Activated CD8-positive, alpha-beta T cell treated with anti-CD3 and anti-CD28 coated beads, Interleukin-2, amount 10 ng/mL, durations not matched to agents 7 days and 5 days (primary cell): ENCODE data around the gene PRKAA2. TPM values are rescaled to one million over a fixed set of nuclear protein-coding genes. Genes with fewer than 3 reads are reported as not detected.

ENCODE experiments used
- ATAC-seq: fragments of 150-1000 bp; cut with Tn5 transposase; one replicate; pipeline ENCODE4 v1.10.0; 2021; ENCODE audit warnings: moderate library complexity
- CTCF ChIA-PET: fragments of 350-600 bp; sonication (Branson Sonifier 250); formaldehyde crosslinking; loops from one replicate; lab custom pipeline; 2021; ENCODE audit warnings: antibody characterized with exemption; lab: Charles Lee
- POLR2A ChIA-PET: fragments of 350-600 bp; sonication (Branson Sonifier 250); formaldehyde crosslinking; loops from one replicate; lab custom pipeline; 2021; ENCODE audit warnings: antibody characterized with exemption; lab: Charles Lee
- DNase-seq: peaks from one replicate; pipeline ENCODE4 v3.0.0-alpha.2; 2020
- H3K27ac Mint-ChIP-seq: one replicate; pipeline ENCODE4 v1.8.0; 2021; ENCODE audit warnings: mild to moderate bottlenecking, mixed read lengths
- H3K27me3 Mint-ChIP-seq: one replicate; pipeline ENCODE4 v1.8.0; 2021; ENCODE audit warnings: low read depth, mixed read lengths
- H3K36me3 Mint-ChIP-seq: one replicate; pipeline ENCODE4 v1.8.0; 2021; ENCODE audit warnings: low read depth, mixed read lengths
- H3K4me1 Mint-ChIP-seq: one replicate; pipeline ENCODE4 v1.8.0; 2021; ENCODE audit warnings: low read depth, mixed read lengths
- H3K4me3 Mint-ChIP-seq: one replicate; pipeline ENCODE4 v1.8.0; 2021; ENCODE audit warnings: mild to moderate bottlenecking, mixed read lengths
- H3K9me3 Mint-ChIP-seq: one replicate; pipeline ENCODE4 v1.8.0; 2022; ENCODE audit warnings: mixed read lengths; ENCODE audit not compliant: insufficient read depth
- total RNA-seq, 2 experiments: library from RNA; stranded (reverse); gene quantifications; one replicate each; pipeline ENCODE4 v1.2.3, GENCODE V29; 2021

PRKAA2 gene
- total RNA-seq, 2 experiments from 2014 or later, result not detected

GRCh38 chr1:56696663-56697062 lies 51.5 kb downstream of the PRKAA2 start:
- no peak overlapping the region for H3K4me3 Mint-ChIP-seq
- no peaks in the 10 kb centered on the region for H3K27me3 Mint-ChIP-seq
- DNase-seq (no peak), ATAC-seq (no peak)
- POLR2A ChIA-PET, result no interaction called here
- no peaks in the 10 kb centered on the region for H3K4me1 Mint-ChIP-seq
- CTCF ChIA-PET, result no interaction called here
- H3K27ac Mint-ChIP-seq, result no peak overlapping the region
- no peaks in the 10 kb centered on the region for H3K36me3 Mint-ChIP-seq
- H3K9me3 Mint-ChIP-seq, result no peaks in the 10 kb centered on the region

- H3K27me3 Mint-ChIP-seq, result peaks cover 5% of the 10 kb centered on the region
- POLR2A ChIA-PET, result no interaction called here
- DNase-seq (no peak), ATAC-seq (no peak)
- no peaks in the 10 kb centered on the region for H3K9me3 Mint-ChIP-seq
- no peaks in the 10 kb centered on the region for H3K36me3 Mint-ChIP-seq
- H3K4me3 Mint-ChIP-seq, result no peak overlapping the region
- H3K27ac Mint-ChIP-seq, result no peak overlapping the region
- CTCF ChIA-PET, result no interaction called here
- no peaks in the 10 kb centered on the region for H3K4me1 Mint-ChIP-seq
These were observed 58.6 kb downstream of the PRKAA2 start for GRCh38 chr1:56703747-56704146.

GRCh38 chr1:56707379-56707778 lies 62.3 kb downstream of the PRKAA2 start:
- no peak overlapping the region for H3K27ac Mint-ChIP-seq
- peaks cover 5% of the 10 kb centered on the region for H3K27me3 Mint-ChIP-seq
- H3K4me1 Mint-ChIP-seq, result no peaks in the 10 kb centered on the region
- POLR2A ChIA-PET, result no interaction called here
- CTCF ChIA-PET, result no interaction called here
- H3K4me3 Mint-ChIP-seq, result no peak overlapping the region
- H3K9me3 Mint-ChIP-seq, result no peaks in the 10 kb centered on the region
- DNase-seq, result no peak
- H3K36me3 Mint-ChIP-seq, result no peaks in the 10 kb centered on the region
- ATAC-seq, result no peak

GRCh38 chr1:56709269-56709880 lies 64.3 kb downstream of the PRKAA2 start:
- ATAC-seq, result no peak
- Mint-ChIP-seq H3K4me3 (no peak overlapping the region), H3K9me3 (no peaks in the 10 kb centered on the region), H3K27me3 (peaks cover 7% of the 10 kb centered on the region), H3K36me3 (no peaks in the 10 kb centered on the region), H3K4me1 (no peaks in the 10 kb centered on the region), H3K27ac (no peak overlapping the region)
- no peak for DNase-seq
- ChIA-PET CTCF (interaction anchor here (0.8 to 1.6 kb wide), 4 partner anchors 23 to 1429 kb away, joined by 3 to 5 read pairs (median 4); no protein-coding TSS in a partner anchor), POLR2A (no interaction called here)

GRCh38 chr1:56709995-56710394 lies 64.9 kb downstream of the PRKAA2 start:
- ATAC-seq (no peak), DNase-seq (no peak)
- no peaks in the 10 kb centered on the region for H3K4me1 Mint-ChIP-seq
- ChIA-PET CTCF (interaction anchor here (0.8 to 1.6 kb wide), 4 partner anchors 22 to 1430 kb away, joined by 3 to 5 read pairs (median 4); no protein-coding TSS in a partner anchor), POLR2A (no interaction called here)
- no peak overlapping the region for H3K4me3 Mint-ChIP-seq
- peaks cover 7% of the 10 kb centered on the region for H3K27me3 Mint-ChIP-seq
- H3K27ac Mint-ChIP-seq, result no peak overlapping the region
- no peaks in the 10 kb centered on the region for H3K9me3 Mint-ChIP-seq
- no peaks in the 10 kb centered on the region for H3K36me3 Mint-ChIP-seq

GRCh38 chr1:56710646-56711045 lies 65.5 kb downstream of the PRKAA2 start:
- DNase-seq (no peak), ATAC-seq (no peak)
- H3K4me1 Mint-ChIP-seq, result no peaks in the 10 kb centered on the region
- no peak overlapping the region for H3K27ac Mint-ChIP-seq
- ChIA-PET POLR2A (no interaction called here), CTCF (interaction anchor here (1.4 kb wide), 1 partner anchor 1426 kb away, joined by 3 read pairs; no protein-coding TSS in a partner anchor)
- H3K9me3 Mint-ChIP-seq, result no peaks in the 10 kb centered on the region
- H3K4me3 Mint-ChIP-seq, result no peak overlapping the region
- no peaks in the 10 kb centered on the region for H3K36me3 Mint-ChIP-seq
- H3K27me3 Mint-ChIP-seq, result peaks cover 7% of the 10 kb centered on the region

- ChIA-PET POLR2A (no interaction called here), CTCF (no interaction called here)
- Mint-ChIP-seq H3K27ac (no peak overlapping the region), H3K4me1 (no peaks in the 10 kb centered on the region), H3K27me3 (peaks cover 2% of the 10 kb centered on the region), H3K36me3 (no peaks in the 10 kb centered on the region), H3K4me3 (no peak overlapping the region), H3K9me3 (no peaks in the 10 kb centered on the region)
- ATAC-seq (no peak), DNase-seq (no peak)
These were observed 67.0 kb downstream of the PRKAA2 start for GRCh38 chr1:56712150-56712549.

- ChIA-PET POLR2A (no interaction called here), CTCF (no interaction called here)
- Mint-ChIP-seq H3K27ac (no peak overlapping the region), H3K27me3 (peaks cover 2% of the 10 kb centered on the region), H3K36me3 (no peaks in the 10 kb centered on the region), H3K4me3 (no peak overlapping the region), H3K9me3 (no peaks in the 10 kb centered on the region), H3K4me1 (no peaks in the 10 kb centered on the region)
- ATAC-seq, result no peak
- DNase-seq, result no peak
These were observed 68.0 kb downstream of the PRKAA2 start for GRCh38 chr1:56713112-56713511.

GRCh38 chr1:56715156-56715555 lies 70.0 kb downstream of the PRKAA2 start:
- POLR2A ChIA-PET, result no interaction called here
- Mint-ChIP-seq H3K27me3 (peaks cover 2% of the 10 kb centered on the region), H3K27ac (no peak overlapping the region), H3K9me3 (no peaks in the 10 kb centered on the region), H3K4me1 (no peaks in the 10 kb centered on the region), H3K4me3 (no peak overlapping the region), H3K36me3 (no peaks in the 10 kb centered on the region)
- CTCF ChIA-PET, result no interaction called here
- ATAC-seq (no peak), DNase-seq (no peak)

- H3K36me3 Mint-ChIP-seq, result no peaks in the 10 kb centered on the region
- no peak overlapping the region for H3K27ac Mint-ChIP-seq
- no peaks in the 10 kb centered on the region for H3K4me1 Mint-ChIP-seq
- no peak overlapping the region for H3K4me3 Mint-ChIP-seq
- no peak for DNase-seq
- ChIA-PET POLR2A (no interaction called here), CTCF (interaction anchor here (0.5 kb wide), 1 partner anchor 1217 kb away, joined by 3 read pairs; no protein-coding TSS in a partner anchor)
- H3K9me3 Mint-ChIP-seq, result no peaks in the 10 kb centered on the region
- no peaks in the 10 kb centered on the region for H3K27me3 Mint-ChIP-seq
- no peak for ATAC-seq
These were observed 74.1 kb downstream of the PRKAA2 start for GRCh38 chr1:56719171-56719570.

- no peak overlapping the region for H3K27ac Mint-ChIP-seq
- CTCF ChIA-PET, result no interaction called here
- DNase-seq (no peak), ATAC-seq (no peak)
- POLR2A ChIA-PET, result no interaction called here
- no peaks in the 10 kb centered on the region for H3K36me3 Mint-ChIP-seq
- H3K4me1 Mint-ChIP-seq, result no peaks in the 10 kb centered on the region
- no peaks in the 10 kb centered on the region for H3K27me3 Mint-ChIP-seq
- no peaks in the 10 kb centered on the region for H3K9me3 Mint-ChIP-seq
- H3K4me3 Mint-ChIP-seq, result no peak overlapping the region
These were observed 81.6 kb downstream of the PRKAA2 start for GRCh38 chr1:56726706-56727105.

- H3K27me3 Mint-ChIP-seq, result peaks cover under 1% of the 10 kb centered on the region
- H3K9me3 Mint-ChIP-seq, result no peaks in the 10 kb centered on the region
- no peaks in the 10 kb centered on the region for H3K36me3 Mint-ChIP-seq
- no peak for ATAC-seq
- no peak overlapping the region for H3K27ac Mint-ChIP-seq
- no peak overlapping the region for H3K4me3 Mint-ChIP-seq
- no peaks in the 10 kb centered on the region for H3K4me1 Mint-ChIP-seq
- no peak for DNase-seq
- CTCF ChIA-PET, result no interaction called here
- POLR2A ChIA-PET, result no interaction called here
These were observed 83.8 kb downstream of the PRKAA2 start for GRCh38 chr1:56728964-56729363.

- Mint-ChIP-seq H3K4me3 (no peak overlapping the region), H3K36me3 (no peaks in the 10 kb centered on the region), H3K4me1 (no peaks in the 10 kb centered on the region), H3K27me3 (no peaks in the 10 kb centered on the region), H3K9me3 (no peaks in the 10 kb centered on the region), H3K27ac (no peak overlapping the region)
- DNase-seq, result no peak
- ATAC-seq, result no peak
- ChIA-PET POLR2A (no interaction called here), CTCF (no interaction called here)
These were observed 100.1 kb downstream of the PRKAA2 start for GRCh38 chr1:56745231-56745630.
